ENCODE data around the gene CCL13.

The CCL13 gene

DNA sequence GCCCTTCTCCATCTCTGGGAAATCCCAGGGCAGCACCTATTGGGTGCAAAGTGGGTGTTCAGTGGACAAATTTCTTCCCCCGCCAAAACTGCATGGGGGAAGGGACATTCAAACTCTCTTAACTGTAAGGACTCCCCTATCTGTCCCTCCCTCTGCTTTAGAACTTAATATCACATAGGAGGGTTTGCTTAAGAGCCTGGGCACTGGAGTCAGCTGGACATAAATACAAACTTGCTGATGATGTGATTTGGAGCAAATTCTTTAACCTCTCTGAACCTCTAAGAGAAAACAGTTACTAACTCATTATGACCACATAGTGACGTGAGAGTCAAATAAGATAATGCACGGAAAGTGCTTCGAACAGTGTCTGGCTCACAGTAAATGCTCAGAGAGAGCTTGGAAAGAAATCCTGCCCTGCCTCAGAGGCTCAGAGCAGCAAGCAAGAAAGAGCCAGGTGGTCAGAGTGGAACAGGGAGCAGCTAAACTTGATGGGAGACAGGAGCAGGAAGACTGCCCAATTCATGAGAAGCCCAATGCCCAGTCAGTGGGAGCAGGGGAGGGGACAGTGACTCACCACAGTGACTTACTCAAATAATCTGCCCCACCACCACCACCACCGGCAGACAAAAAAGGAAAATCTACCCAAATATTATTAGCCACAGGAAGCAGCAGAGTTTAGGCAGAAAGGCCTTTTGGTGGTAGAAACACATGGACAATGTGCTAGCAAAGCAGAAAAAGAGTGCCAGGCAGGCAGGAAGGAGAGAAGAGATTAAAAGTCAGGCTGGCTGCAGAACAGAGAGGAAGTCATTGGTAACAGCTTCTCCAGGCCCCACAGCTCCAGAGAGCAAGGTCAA, 30.6 kb downstream of the CCL13 start:
- no peak for DNase-seq

DNA sequence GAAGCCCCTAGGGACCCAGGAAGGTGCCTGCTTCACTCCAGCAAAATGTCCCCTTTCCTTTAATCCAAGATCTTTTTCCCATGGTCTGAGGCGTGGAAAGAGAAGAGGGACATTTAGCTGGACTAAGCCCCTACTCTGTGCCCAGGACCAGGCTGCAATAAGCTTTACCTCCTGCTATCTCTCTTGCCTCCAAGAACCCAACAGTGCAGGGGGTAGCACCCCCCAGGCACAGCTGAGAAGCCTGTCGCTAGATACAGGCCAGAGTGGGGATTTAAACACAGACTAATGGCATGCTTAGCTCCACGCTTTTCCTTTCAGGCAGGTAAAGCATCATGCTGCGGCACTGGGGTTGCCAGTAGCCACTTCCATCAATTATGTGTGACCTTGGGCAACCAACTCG, 31.3 kb downstream of the CCL13 start:
- DNase-seq, result no peak

DNA sequence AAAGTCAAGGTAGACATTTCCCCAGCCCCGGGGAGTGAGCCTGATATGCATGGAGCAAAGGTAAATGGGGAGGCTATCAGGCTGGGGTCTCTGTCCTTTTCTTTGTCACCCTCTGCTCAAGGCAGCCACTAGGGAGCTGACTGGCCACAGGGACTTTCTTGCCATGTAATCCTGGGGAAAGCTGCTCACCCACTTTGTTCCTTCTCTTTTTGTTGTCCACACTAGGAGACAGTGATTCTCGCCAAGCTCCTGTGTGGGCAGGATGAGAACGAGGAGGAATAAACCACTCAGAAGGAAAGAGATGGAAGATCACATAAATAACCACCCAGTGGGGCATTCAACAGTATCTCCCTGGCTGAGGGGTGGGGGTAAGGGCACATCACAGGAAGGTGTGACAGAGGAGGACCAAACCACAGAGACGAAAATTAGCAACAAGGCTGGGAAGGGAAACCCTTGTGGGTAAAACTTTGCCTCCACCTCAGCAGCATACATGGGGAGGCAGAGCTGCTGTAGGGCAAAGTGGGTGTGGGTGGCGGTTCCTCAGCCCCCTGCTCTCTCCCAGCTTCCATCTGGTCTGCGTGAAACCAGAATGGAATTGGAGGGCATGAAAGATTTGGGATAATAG, 33.0 kb downstream of the CCL13 start:
- no peak for DNase-seq

GRCh38 chr17:34390649-34391048, 34.4 kb downstream of the CCL13 start:
- DNase-seq, result no peak

GRCh38 chr17:34391241-34391640, 35.0 kb downstream of the CCL13 start:
- DNase-seq, result no peak

DNA sequence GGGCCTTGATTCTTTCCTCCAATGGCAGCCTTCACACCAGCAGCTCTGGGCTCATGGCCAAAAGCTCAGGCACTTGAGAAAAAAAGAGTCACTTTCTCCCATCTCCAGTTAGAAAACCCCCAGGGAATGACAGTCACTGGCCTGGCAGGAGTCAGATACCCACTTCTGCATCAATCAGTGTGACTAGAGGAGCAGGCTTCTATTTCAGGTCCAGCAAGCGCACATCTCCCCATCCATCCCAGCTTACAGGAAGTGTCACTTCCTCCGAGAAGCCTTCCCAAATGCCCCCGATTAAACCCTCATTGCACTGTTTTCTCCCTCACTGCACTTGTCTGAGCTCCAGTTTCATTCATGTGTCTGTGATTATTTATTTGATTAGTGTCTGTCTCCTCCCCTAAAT, 37.1 kb downstream of the CCL13 start:
- DNase-seq, result no peak

DNA sequence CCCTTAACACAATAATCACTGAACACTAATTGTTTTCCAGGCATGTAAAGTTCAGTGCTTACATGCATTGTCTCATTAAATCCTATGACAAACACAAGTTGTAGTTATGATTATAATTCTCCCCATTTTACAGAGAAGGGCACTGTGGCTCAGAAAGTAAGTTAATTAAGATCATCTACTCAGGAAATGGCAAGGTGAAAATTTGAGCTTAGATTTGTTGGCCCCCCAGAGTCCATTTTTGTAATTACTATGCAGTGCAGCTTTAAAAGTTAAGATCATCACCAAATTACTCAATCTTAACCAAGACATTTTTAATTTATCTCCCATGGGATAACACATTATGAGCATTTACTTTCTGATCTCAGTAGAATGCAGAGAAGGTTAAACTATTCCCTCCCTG, 41.0 kb downstream of the CCL13 start:
- no peak for DNase-seq

DNA sequence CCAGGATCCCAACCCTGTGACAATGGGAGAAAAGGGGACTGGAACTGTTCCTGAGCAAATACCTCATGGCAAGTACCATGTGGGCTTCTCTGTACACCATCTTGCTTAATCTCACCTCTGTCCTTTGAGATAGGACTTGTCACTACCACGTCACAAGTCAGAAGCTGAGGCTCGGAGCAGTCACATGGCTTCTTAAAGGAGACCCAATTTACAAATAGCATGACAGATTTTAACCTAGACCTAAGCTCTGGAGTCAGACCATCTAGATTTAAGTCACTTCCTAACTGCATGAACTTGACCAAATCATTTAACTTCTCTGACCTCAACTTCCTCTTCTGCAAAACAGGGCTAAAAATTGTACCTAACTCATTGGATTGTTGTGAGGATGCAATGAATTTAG, 42.7 kb downstream of the CCL13 start:
- DNase-seq, result no peak

GRCh38 chr17:34399725-34400124, 43.4 kb downstream of the CCL13 start:
- DNase-seq, result no peak

DNA sequence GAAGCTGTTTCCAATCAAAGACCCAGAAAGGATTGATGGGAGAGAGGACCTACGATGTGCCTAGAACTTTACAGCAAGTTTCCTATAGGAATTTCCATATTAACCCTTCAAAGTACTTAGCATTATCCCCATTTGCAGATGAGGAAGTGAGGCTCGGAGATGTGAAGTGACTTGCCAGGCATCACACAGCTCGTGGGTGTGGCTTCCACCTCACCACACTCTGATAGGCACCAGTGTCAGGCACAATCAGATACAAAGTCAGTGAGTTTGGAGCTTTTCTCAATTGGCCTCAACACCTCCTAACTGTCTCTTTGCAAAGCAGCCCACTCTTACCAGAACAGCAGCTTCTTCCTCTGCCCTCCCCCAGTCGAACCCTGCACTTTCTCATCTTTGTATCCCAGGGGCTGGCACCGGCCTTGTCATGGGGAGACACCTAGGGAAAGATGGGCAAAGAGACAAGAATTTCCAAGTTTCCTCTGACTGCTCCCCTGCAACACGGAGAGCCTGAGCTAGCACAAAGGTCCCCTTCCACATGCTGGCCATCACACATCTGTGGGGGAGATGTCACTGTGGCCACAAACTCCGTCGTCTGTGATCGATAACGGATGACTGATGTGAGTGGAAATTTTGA, 44.1 kb downstream of the CCL13 start:
- no peak for DNase-seq

DNA sequence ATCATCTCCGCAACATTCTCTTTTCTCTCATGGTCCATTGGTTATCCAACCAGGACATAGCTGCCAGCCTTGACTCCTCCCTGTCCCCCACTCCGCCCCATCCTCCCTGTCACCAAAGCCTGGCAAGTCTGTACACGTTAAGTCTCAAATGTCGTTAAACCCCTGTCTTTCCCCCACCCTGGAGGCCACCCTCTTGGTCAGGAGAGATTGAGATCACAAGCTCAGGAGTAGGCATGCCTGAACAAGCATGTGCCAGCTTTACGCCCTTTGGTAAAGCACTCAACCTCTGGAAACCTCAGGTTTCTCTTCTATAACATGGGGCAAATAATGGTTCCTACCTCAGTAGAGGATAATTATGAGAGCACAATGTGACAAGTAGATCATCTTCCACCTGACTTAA, 44.9 kb downstream of the CCL13 start:
- no peak for DNase-seq

DNA sequence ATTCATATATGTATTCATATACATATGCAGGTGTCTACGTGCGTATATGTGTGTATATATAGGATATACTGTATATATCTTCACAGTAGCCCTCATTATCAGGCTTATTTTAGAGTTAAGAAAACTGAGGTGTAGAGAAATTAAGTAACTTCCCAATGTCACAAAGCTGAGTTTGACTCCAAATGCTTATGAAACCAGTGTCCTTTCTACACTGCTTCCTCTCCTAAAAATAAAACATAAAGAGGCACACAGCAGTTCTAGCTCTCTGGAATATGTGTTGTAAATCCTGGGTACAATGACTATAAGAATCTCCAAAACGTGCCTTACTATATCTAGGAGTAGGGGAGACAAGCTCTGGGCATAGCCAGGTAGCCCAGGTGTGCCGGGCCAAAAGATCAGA, 46.7 kb downstream of the CCL13 start:
- DNase-seq, result no peak

DNA sequence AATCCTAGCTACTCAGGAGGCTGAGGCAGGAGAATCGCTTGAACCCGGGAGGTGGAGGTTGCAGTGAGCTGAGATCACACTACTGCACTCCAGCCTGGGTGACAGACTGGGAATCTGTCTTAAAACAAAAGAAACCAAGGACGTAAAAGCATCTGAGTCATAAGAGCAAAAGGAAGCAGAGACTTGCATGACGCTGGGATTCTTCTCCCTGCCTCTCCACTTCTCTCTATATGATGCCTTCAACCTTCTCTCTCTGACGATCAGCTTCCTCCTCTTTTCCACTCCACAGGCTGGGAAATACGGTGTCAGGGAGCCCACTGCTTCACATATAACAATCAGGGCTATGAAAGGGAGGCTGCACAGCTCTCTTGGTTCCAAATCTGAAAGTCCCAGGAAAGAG, 49.9 kb downstream of the CCL13 start:
- DNase-seq, result no peak

Data from stimulated activated CD4-positive, alpha-beta T cell treated with anti-CD3 and anti-CD28 coated beads, Interleukin-15, amount 100 ng/mL, for 24 hours (primary cell).